ENCODE results near the gene KRT38.
"Not testable (repeated sequence)": the region's sequence is repeated elsewhere in the genome, so short reads cannot be mapped to it uniquely, and the experiment has no call there.

Gene KRT38

GRCh38 chr17:41402161-41402560 is 38.6 kb downstream of the KRT38 start:
- TF ChIP-seq CTCF (conservative IDR thresholded peaks at IDR 0.05; ENCODE audit: low read depth, low read length) = no peak
- peak; percentile 37 for DNase-seq (ENCODE audit: low read depth)
- no peak overlapping the region for H3K4me3 ChIP-seq (ENCODE audit: low read length)

- TF ChIP-seq CTCF (conservative IDR thresholded peaks at IDR 0.05; ENCODE audit: low read depth, low read length) = no peak
Measured at GRCh38 chr17:41396996-41397660, 43.7 kb downstream of the KRT38 start, which contains the start of gene KRT31. TSS of gene KRT31 (minus strand) at chr17:41397608. CDS start at chr17:41397539, 69 bp downstream.

GRCh38 chr17:41396340-41396739 is 44.4 kb downstream of the KRT38 start:
- H3K4me3 ChIP-seq (ENCODE audit: low read length) = no peak overlapping the region
- no peak for TF ChIP-seq CTCF (conservative IDR thresholded peaks at IDR 0.05; ENCODE audit: low read depth, low read length)
- DNase-seq (ENCODE audit: low read depth) = no peak

More at GRCh38 chr17:41396996-41397660, 43.7 kb downstream of the KRT38 start, which contains the start of gene KRT31:
- H3K4me3 ChIP-seq (ENCODE audit: low read length) = no peak within 1 kb of the TSS
- DNase-seq (ENCODE audit: low read depth) = no peak

GRCh38 chr17:41395611-41396010 is 45.2 kb downstream of the KRT38 start:
- no peak overlapping the region for H3K4me3 ChIP-seq (ENCODE audit: low read length)
- DNase-seq (ENCODE audit: low read depth) = no peak
- TF ChIP-seq CTCF (conservative IDR thresholded peaks at IDR 0.05; ENCODE audit: low read depth, low read length) = no peak

- not testable (repeated sequence) for DNase-seq (ENCODE audit: low read depth); H3K4me3 ChIP-seq (ENCODE audit: low read length)
Measured at GRCh38 chr17:41395044-41395443, 45.7 kb downstream of the KRT38 start.

GRCh38 chr17:41394254-41394996 is 46.4 kb downstream of the KRT38 start:
- no peak overlapping the region for H3K4me3 ChIP-seq (ENCODE audit: low read length)
- no peak for TF ChIP-seq CTCF (conservative IDR thresholded peaks at IDR 0.05; ENCODE audit: low read depth, low read length)
- no peak for DNase-seq (ENCODE audit: low read depth)

GRCh38 chr17:41393826-41394225 is 47.0 kb downstream of the KRT38 start:
- DNase-seq (ENCODE audit: low read depth) = no peak
- H3K4me3 ChIP-seq (ENCODE audit: low read length) = no peak overlapping the region
- no peak for TF ChIP-seq CTCF (conservative IDR thresholded peaks at IDR 0.05; ENCODE audit: low read depth, low read length)

All from retinal pigment epithelial cell (primary cell).